NCI-H146 treated with DMSO at 0.1 percent for 48 hours (cell line): ENCODE results near the gene PPP1R37.

Experiments
- DNase-seq: peaks from one replicate; lab custom pipeline; 2025; ENCODE audit not compliant: unreplicated experiment; lab: John Stamatoyannopoulos, UW

Gene PPP1R37

GRCh38 chr19:45113628-45114027 is 20.6 kb downstream of the PPP1R37 start:
- peak; percentile 97 for DNase-seq

- no peak for DNase-seq
Measured at GRCh38 chr19:45114116-45114515, 21.1 kb downstream of the PPP1R37 start.

- DNase-seq: no peak
Measured at GRCh38 chr19:45115809-45116615, 23.0 kb downstream of the PPP1R37 start.

GRCh38 chr19:45117167-45117594 is 24.2 kb downstream of the PPP1R37 start:
- DNase-seq: no peak

GRCh38 chr19:45117671-45118070 is 24.7 kb downstream of the PPP1R37 start:
- no peak for DNase-seq

GRCh38 chr19:45118106-45118505 is 25.1 kb downstream of the PPP1R37 start:
- no peak for DNase-seq

- peak; percentile 30 for DNase-seq
Measured at GRCh38 chr19:45118591-45119355, 25.8 kb downstream of the PPP1R37 start.

- DNase-seq: no peak
Measured at GRCh38 chr19:45119582-45119981, 26.6 kb downstream of the PPP1R37 start.

GRCh38 chr19:45121827-45122345 is 28.9 kb downstream of the PPP1R37 start:
- no peak for DNase-seq

- DNase-seq: no peak
Measured at GRCh38 chr19:45122832-45123231, 29.9 kb downstream of the PPP1R37 start.

GRCh38 chr19:45123440-45123850 is 30.5 kb downstream of the PPP1R37 start:
- DNase-seq: no peak

GRCh38 chr19:45124021-45124420 is 31.0 kb downstream of the PPP1R37 start:
- no peak for DNase-seq

- DNase-seq: no peak
Measured at GRCh38 chr19:45125360-45125759, 32.4 kb downstream of the PPP1R37 start.

- peak; percentile 34 for DNase-seq
Measured at GRCh38 chr19:45125975-45126493, 33.1 kb downstream of the PPP1R37 start.

GRCh38 chr19:45126654-45127053 is 33.7 kb downstream of the PPP1R37 start:
- DNase-seq: no peak

- DNase-seq: no peak
Measured at GRCh38 chr19:45128146-45128545, 35.2 kb downstream of the PPP1R37 start.

GRCh38 chr19:45128806-45129205 is 35.8 kb downstream of the PPP1R37 start:
- DNase-seq: no peak

GRCh38 chr19:45130236-45130635 is 37.3 kb downstream of the PPP1R37 start:
- no peak for DNase-seq

- peak; percentile 97 for DNase-seq
Measured at GRCh38 chr19:45130888-45131615, 38.1 kb downstream of the PPP1R37 start.

GRCh38 chr19:45133661-45134060 is 40.7 kb downstream of the PPP1R37 start:
- no peak for DNase-seq
